Tibial nerve (tissue), 4 donors: ENCODE measurements around the gene SIGLEC7. TPM values are rescaled to one million over a fixed set of nuclear protein-coding genes. Genes with fewer than 3 reads are reported as not detected.

Experiments
- DNase-seq, 2 donors: peaks; one replicate each; pipeline ENCODE4 v3.0.0-alpha.2; 2019; ENCODE audit warnings: low spot score in 2 of 2
- H3K27ac ChIP-seq, 4 donors: fragments of 200-600 bp; sonication (generic) in 3 of 4; one replicate each; pipeline ENCODE4 v1.5.1; 2017 to 2019; ENCODE audit warnings: mild to moderate bottlenecking in 1 of 4
- H3K27me3 ChIP-seq, 2 donors: fragments of 200-600 bp; sonication (generic) in 1 of 2; one replicate each; pipeline versions ENCODE4 v1.5.1 to v1.6.0; 2017 to 2019
- H3K36me3 ChIP-seq, 3 donors: fragments of 200-600 bp; sonication (generic); one replicate each; pipeline ENCODE4 v1.5.1; 2018 to 2019
- H3K4me1 ChIP-seq, 4 donors: fragments of 200-600 bp; sonication (generic) in 3 of 4; one replicate each; pipeline ENCODE4 v1.5.1; 2017 to 2019
- H3K4me3 ChIP-seq, 4 donors: fragments of 200-600 bp; sonication (generic) in 3 of 4; one replicate each; pipeline ENCODE4 v1.5.1; 2017 to 2019; ENCODE audit warnings: mild to moderate bottlenecking in 1 of 4, moderate library complexity in 1 of 4
- H3K9me3 ChIP-seq, 4 donors: fragments of 200-600 bp; sonication (generic) in 3 of 4; one replicate each; pipeline ENCODE4 v1.5.1; 2017 to 2019
- EP300 ChIP-seq, 2 donors: sonication (generic); formaldehyde crosslinking; IDR thresholded peaks; one replicate each; pipeline ENCODE4 v1.6.1; 2017; ENCODE audit warnings: antibody characterized with exemption in 2 of 2, mild to moderate bottlenecking in 1 of 2
- POLR2A ChIP-seq, 2 donors: fragments of 450-650 bp; IDR thresholded peaks; one replicate each; pipeline ENCODE4 v1.6.1; 2017; ENCODE audit warnings: antibody characterized with exemption in 2 of 2, mild to moderate bottlenecking in 2 of 2, moderate library complexity in 2 of 2
- WGBS, 2 donors: methylation state at CpG; one replicate each; pipeline ENCODE4 v1.1.5; 2018; 5-methylcytosine and 5-hydroxymethylcytosine counted together
- total RNA-seq, 4 donors: library from RNA; depleted of rRNA; stranded (reverse); fragments of >200 nt; gene quantifications; one replicate each; pipeline ENCODE4 v1.1.0, GENCODE V29; 2016
- TF ChIP-seq, protein P1 (sequence below), 5 experiments: fragments of 200-600 bp in 3 of 5; fragments of 450-650 bp in 2 of 5; sonication (generic) in 3 of 5; IDR thresholded peaks; one replicate each; pipeline ENCODE4 v1.5.1; 2016 to 2019; ENCODE audit warnings: antibody characterized with exemption in 5 of 5, mild to moderate bottlenecking in 3 of 5, moderate library complexity in 2 of 5

The SIGLEC7 gene
- total RNA-seq, 4 donors from 2014 or later: 0.42 to 7.5 (median 1.1) TPM

GRCh38 chr19:51125421-51126075 is 16.6 kb upstream of the SIGLEC7 start:
- H3K27me3 ChIP-seq: no peaks in the 10 kb centered on the region
- peak overlapping the region in 3 of 4 donors; percentile 40 to 70 (median 60) for H3K27ac ChIP-seq
- H3K4me3 ChIP-seq: peak overlapping the region in 2 of 4 donors; percentile 4 to 39
- DNase-seq: no peak
- no peaks in the 10 kb centered on the region for H3K9me3 ChIP-seq
- no peaks in the 10 kb centered on the region for H3K36me3 ChIP-seq
- TF ChIP-seq EP300 (IDR thresholded peaks at IDR 0.05) (no peak), POLR2A (IDR thresholded peaks at IDR 0.05) (no peak)
- TF ChIP-seq, protein P1, sequence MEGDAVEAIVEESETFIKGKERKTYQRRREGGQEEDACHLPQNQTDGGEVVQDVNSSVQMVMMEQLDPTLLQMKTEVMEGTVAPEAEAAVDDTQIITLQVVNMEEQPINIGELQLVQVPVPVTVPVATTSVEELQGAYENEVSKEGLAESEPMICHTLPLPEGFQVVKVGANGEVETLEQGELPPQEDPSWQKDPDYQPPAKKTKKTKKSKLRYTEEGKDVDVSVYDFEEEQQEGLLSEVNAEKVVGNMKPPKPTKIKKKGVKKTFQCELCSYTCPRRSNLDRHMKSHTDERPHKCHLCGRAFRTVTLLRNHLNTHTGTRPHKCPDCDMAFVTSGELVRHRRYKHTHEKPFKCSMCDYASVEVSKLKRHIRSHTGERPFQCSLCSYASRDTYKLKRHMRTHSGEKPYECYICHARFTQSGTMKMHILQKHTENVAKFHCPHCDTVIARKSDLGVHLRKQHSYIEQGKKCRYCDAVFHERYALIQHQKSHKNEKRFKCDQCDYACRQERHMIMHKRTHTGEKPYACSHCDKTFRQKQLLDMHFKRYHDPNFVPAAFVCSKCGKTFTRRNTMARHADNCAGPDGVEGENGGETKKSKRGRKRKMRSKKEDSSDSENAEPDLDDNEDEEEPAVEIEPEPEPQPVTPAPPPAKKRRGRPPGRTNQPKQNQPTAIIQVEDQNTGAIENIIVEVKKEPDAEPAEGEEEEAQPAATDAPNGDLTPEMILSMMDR (IDR thresholded peaks at IDR 0.05): no peak
- 85 to 89% methylated on average over 16 of the region's 16 CpGs for WGBS, 2 donors
- H3K4me1 ChIP-seq: no peaks in the 10 kb centered on the region

DNA sequence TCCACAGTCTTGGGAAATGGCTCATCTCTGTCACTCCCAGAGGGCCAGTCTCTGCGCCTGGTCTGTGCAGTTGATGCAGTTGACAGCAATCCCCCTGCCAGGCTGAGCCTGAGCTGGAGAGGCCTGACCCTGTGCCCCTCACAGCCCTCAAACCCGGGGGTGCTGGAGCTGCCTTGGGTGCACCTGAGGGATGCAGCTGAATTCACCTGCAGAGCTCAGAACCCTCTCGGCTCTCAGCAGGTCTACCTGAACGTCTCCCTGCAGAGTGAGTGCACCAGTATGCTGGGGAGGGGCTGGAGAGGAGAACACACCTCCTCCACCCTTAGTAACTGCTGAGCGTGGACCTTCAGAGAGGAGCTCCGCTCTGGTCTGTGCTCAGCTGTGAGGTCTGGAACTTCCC is 15.1 kb upstream of the SIGLEC7 start:
- peak overlapping the region in 2 of 4 donors; percentile 11 to 39 for H3K4me3 ChIP-seq
- DNase-seq: no peak
- no peaks in the 10 kb centered on the region for H3K36me3 ChIP-seq
- 68 to 70% methylated on average over 6 of the region's 6 CpGs for WGBS, 2 donors
- H3K4me1 ChIP-seq: peaks cover 0 to 3% (median 0%) of the 10 kb centered on the region in 4 donors
- no peaks in the 10 kb centered on the region for H3K27me3 ChIP-seq
- no peaks in the 10 kb centered on the region for H3K9me3 ChIP-seq
- TF ChIP-seq POLR2A (IDR thresholded peaks at IDR 0.05): no peak
- TF ChIP-seq, protein P1 (IDR thresholded peaks at IDR 0.05): no peak
- TF ChIP-seq EP300 (IDR thresholded peaks at IDR 0.05): no peak
- peak overlapping the region in 2 of 4 donors; percentile 60 to 70 for H3K27ac ChIP-seq

DNA sequence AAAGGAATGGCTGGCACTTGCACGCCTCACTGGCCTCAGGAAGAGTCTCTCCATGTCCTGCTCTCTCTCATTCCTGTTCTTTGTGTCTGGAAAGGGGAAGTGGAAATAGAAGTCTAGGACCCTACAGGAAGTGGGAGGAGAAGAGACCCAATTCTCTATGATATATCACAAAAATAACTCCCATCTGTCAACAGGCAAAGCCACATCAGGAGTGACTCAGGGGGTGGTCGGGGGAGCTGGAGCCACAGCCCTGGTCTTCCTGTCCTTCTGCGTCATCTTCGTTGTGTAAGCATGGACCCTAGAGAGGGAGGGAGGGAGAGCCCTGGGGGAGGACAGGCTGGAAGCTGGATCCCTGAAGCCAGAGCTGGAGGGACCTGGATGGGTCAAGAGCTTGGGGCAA is 14.3 kb upstream of the SIGLEC7 start:
- no peaks in the 10 kb centered on the region for H3K9me3 ChIP-seq
- TF ChIP-seq, protein P1 (IDR thresholded peaks at IDR 0.05): no peak
- TF ChIP-seq POLR2A (IDR thresholded peaks at IDR 0.05) (peak in 1 of 2 donors; percentile 32), EP300 (IDR thresholded peaks at IDR 0.05) (peak in 1 of 2 donors; percentile 65)
- DNase-seq: peak in 1 of 2 donors; percentile 38
- peak overlapping the region in 1 of 4 donors; percentile 39 for H3K4me3 ChIP-seq
- WGBS, 2 donors: 60 to 66% methylated on average over 4 of the region's 4 CpGs
- H3K4me1 ChIP-seq: peaks cover 0 to 8% (median 0%) of the 10 kb centered on the region in 4 donors
- H3K36me3 ChIP-seq: no peaks in the 10 kb centered on the region
- H3K27ac ChIP-seq: no peak overlapping the region
- H3K27me3 ChIP-seq: no peaks in the 10 kb centered on the region

DNA sequence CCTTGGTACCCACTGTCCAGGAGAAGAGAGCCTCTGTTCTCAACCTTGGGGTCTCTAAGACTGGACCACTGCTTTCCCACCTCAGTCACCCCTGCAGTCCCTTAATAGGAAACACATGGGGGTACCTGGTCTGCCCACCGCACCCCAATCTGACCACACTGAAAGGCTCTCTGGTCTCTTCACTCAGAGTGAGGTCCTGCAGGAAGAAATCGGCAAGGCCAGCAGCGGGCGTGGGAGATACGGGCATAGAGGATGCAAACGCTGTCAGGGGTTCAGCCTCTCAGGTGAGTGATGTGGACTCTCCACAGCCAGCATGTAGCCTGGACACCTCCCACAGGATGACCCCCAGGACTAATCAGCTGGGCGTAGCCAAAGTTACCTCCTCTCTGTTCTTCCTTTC is 13.9 kb upstream of the SIGLEC7 start:
- TF ChIP-seq, protein P1 (IDR thresholded peaks at IDR 0.05): no peak
- TF ChIP-seq EP300 (IDR thresholded peaks at IDR 0.05) (no peak), POLR2A (IDR thresholded peaks at IDR 0.05) (no peak)
- Histone ChIP-seq H3K27ac (peak overlapping the region in 1 of 4 donors; percentile 55), H3K9me3 (no peaks in the 10 kb centered on the region), H3K36me3 (no peaks in the 10 kb centered on the region), H3K4me3 (no peak overlapping the region), H3K4me1 (peaks cover 0 to 8% (median 0%) of the 10 kb centered on the region in 4 donors), H3K27me3 (no peaks in the 10 kb centered on the region)
- DNase-seq: no peak
- WGBS, 2 donors: 78 to 89% methylated on average over 7 of the region's 7 CpGs

DNA sequence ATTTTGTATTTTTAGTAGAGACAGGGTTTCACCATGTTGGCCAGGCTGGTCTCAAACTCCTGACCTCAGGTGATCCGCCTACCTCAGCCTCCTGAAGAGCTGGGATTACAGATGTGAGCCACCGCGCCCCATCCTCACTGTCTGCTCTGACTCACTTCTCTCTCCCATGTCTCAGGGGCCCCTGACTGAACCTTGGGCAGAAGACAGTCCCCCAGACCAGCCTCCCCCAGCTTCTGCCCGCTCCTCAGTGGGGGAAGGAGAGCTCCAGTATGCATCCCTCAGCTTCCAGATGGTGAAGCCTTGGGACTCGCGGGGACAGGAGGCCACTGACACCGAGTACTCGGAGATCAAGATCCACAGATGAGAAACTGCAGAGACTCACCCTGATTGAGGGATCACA is 12.4 kb upstream of the SIGLEC7 start:
- Histone ChIP-seq H3K27me3 (no peaks in the 10 kb centered on the region), H3K27ac (no peak overlapping the region), H3K4me3 (no peak overlapping the region), H3K9me3 (no peaks in the 10 kb centered on the region), H3K4me1 (peaks cover 0 to 8% (median 0%) of the 10 kb centered on the region in 4 donors), H3K36me3 (no peaks in the 10 kb centered on the region)
- TF ChIP-seq, protein P1 (IDR thresholded peaks at IDR 0.05): no peak
- TF ChIP-seq POLR2A (IDR thresholded peaks at IDR 0.05) (no peak), EP300 (IDR thresholded peaks at IDR 0.05) (no peak)
- no peak for DNase-seq
- WGBS, 2 donors: 83 to 87% methylated on average over 8 of the region's 8 CpGs
